ENCODE results near the gene SLC2A9.
"Not testable (repeated sequence)": the region's sequence is repeated elsewhere in the genome, so short reads cannot be mapped to it uniquely, and the experiment has no call there.

SLC2A9 gene

DNA sequence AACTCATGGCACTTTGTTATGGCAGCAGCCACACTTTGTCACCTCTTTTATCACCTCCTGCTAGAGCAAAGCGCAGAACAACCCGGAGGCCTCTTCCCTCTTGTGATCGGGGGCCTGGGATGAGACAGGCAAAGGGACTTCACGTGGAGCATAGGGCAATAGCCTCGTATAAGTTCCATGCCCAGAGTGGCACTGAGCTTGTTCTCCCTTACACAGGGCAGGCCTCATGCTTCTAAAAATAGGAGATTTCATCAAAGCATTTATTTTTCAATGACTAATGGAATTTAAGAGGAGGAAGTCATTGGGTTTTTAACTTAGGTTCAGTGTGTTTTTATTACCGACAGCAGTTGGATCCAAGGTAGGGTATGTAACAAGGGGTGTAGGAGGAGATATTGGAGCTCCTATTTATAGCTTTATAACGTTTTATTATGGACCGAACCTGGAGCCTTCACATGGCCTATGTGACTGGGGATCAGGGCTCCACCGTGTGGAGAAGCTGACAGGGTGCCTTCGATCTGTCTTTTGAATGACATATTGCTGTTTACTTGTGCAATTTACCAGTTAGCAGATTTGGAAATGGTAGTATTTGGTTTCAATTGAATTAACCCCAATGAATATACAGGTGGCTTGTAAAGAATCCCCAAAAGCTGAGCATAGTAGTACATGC lies 93.8 kb downstream of the SLC2A9 start:
- peak; percentile 14 for DNase-seq (ENCODE audit: low spot score)

DNA sequence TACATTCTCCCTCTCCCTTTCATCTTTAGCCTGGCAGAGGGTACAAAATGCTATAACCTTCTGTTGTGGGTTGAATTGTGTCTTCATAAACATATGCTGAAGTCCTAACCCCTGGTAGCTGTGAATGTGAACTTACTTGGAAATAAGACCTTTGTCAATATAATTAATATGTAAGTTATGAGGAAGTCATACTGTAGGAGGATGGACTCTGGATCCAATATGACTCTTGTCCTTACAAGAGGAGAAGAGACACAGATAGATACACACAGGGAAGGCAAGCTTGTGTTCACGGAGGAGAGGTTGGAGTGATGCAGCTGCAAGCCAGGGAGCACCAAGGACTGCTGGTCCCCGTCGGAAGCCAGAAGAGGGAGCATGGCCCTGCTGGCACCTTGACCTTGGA lies 94.7 kb downstream of the SLC2A9 start:
- DNase-seq (ENCODE audit: low spot score) = no peak

DNA sequence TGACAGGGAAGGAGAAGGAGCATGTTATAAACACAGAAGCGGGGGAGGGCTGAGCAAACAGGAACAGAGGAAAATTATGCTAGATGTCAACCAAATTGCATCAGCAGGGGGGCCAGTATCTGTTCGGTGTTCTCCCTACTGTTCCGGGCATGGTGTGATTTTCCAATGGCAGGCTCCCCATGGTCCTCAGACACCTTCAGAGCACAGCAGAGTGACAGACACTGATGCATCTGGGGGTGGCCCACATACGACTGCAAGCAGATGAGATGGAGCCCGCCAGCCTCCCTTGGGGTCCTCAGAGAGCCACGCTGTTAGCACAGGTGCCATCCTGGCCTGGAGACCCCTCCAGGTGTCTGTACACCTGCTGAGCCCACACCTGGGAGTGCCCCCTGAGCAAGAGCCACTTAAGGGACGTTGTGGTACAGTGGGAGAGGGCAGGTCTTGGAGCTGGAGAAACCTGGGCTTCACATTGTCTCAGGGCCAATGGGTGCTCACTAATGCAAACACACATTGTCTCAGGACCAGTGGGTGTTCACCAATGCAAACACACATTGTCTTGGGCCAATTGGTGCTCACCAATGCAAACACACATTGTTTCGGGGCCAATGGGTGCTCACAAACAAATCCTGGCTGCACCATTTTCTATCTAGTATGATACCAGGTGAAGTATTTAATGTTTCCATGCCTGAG lies 95.4 kb downstream of the SLC2A9 start:
- DNase-seq (ENCODE audit: low spot score) = no peak

DNA sequence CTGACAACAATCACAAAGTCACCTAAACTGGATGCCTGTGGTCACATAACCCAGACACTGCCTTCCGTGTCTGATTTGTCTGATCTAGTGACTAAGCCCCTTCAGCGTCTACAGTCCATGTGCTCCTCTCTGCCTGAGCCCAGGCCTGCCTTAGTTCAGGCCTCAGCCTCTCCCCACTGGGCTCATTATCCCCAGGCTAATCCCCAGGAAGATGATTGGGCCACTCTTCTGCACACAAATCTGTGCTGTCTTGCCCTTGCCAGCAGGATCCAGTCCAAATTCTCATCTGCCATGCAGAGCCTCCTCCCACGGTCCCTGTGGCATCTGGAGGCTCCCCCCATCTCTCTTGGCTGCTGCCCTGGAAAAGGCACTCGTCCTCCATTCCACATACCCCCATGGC lies 96.5 kb downstream of the SLC2A9 start:
- DNase-seq (ENCODE audit: low spot score) = peak; percentile 22

DNA sequence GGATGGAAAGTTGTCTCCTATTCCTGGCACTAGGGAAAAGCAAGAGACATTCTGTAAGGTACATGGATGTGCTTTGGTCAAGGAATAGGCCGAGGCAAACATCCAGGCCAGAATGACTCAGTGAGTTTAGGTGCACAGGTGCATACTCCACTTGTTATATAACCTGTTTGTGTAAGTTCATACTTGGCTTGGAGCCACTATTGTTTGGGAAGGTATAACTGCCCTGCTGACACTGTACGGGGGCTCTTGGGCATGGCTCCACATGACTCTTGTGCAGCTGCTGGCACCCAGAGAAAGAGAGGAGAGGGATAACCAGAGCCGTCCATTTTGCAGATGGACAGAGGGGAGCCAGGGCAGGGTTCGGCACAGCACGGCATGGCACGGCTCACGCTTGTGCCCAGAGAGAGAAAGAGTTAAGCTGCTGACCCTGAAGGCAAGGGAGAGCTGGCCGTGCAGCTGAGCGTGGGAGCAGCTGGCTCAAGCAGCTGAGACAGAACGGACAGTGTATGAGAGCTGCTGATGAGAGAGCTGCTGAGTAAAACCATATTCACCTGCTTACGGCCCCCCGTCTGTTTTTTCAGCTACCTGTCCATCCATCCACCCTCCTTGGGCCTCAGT lies 98.0 kb downstream of the SLC2A9 start:
- no peak for DNase-seq (ENCODE audit: low spot score)

DNA sequence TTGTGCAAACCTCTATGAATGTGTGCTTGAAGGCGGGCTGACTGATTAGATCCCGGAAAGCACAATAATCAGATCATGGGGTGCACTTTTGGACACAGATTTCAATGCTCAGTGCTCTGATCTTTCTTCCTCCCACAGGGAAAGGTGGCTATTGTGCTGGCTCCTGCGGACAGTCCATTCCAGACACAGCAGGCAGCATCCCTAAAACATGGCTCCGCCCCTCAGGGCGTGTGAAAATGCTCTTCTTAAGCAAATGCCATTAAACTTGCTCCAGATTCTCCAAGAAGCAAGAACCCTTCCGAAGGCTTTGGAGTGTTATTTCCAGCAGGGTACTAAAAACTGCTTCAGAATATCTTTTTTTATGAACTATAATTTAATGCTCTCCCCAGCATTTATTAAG lies 100.0 kb downstream of the SLC2A9 start:
- DNase-seq (ENCODE audit: low spot score) = no peak

DNA sequence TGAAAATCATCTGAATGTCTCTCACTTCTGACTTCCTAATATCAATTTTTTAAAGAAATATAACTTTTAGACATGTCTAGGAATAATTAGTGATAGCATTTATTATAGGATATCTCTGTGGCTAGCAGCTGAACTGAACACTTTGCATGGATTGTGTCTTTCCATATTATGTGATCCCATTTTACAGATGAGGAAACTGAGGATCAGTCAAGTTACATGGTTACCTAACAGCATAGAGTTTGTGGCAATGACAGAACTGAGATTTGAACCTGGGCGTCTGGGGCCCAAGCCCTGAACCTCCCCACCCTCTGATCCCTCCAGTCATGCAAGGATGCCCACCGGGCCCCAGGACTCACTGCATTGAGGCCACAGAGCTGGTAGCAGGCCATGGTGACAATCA lies 101.3 kb downstream of the SLC2A9 start:
- no peak for DNase-seq (ENCODE audit: low spot score)

DNA sequence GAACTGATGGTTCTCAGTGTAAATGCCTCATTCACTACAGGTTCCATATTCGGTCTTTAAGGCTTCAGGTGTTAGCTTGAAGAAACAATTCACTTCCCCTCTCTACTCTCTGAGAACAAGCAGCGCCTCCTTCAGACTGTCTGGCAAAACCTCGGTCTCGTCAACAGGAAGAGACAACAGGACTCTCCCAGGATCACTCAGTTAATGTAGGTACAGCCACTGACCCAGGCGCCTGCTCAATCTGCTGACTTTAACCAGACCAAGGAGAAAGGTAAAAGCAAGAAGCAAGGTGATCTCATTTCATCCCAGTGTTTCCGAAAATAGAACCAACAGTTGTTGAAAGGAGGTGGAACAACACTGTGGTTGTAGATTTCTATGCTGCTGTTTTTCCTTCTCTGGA lies 102.2 kb downstream of the SLC2A9 start:
- no peak for DNase-seq (ENCODE audit: low spot score)

DNA sequence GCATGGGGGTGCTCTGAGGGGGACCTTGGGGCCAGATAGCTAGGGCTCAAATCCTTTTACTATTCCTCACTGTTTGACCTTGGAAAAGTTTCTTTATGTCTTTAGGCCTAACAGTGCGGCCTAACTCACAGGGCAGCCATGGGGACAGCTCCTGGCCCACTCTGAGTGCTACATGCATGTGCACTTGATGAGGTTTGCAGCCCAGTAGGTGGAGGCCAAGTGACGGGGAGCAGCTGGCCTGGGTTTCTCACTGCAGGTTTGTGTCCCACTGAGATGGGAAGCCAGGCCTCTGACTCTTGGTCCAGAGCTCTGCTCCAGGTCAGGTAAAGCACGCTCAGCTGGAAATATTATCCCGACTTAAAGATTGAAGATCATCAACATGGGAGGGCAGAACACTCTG lies 102.8 kb downstream of the SLC2A9 start:
- no peak for DNase-seq (ENCODE audit: low spot score)

DNA sequence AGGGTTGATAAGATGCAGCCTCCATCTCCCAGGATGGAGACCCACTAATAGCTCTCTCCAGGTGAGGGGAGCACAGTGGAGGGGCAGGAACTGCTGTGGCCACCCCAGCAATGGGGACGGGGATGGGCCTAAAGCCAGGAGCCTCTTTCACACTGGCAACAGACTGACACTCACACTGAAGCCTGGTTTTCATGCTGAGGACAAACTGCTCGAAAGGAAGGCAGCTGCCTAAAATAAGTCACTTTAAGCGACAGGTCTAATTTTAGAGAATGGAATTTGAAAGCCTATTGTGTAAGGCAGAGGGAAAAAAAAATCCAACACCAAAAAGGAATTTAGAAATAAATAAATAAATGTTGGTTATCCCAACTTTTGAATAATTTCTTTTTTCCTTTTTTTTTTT lies 104.4 kb downstream of the SLC2A9 start:
- no peak for DNase-seq (ENCODE audit: low spot score)

DNA sequence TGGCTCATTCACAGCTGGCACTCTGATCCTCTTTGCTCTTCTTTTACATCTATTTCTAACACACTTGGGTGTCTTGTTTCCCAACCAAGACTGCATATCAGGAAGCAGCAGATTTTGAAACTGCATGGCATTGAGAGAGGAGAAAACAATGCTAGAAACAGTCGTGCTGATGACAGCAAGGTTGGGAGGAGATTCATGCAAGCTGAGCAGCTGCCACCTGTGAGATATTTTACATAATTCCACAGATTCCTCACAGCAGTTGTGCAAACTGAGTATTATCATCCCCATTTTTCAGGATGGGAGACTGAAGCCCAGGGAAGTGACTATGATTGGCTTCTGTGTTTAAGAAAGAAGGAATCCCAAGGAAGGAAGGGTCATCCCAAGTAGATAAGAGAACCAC lies 105.0 kb downstream of the SLC2A9 start:
- DNase-seq (ENCODE audit: low spot score) = no peak

DNA sequence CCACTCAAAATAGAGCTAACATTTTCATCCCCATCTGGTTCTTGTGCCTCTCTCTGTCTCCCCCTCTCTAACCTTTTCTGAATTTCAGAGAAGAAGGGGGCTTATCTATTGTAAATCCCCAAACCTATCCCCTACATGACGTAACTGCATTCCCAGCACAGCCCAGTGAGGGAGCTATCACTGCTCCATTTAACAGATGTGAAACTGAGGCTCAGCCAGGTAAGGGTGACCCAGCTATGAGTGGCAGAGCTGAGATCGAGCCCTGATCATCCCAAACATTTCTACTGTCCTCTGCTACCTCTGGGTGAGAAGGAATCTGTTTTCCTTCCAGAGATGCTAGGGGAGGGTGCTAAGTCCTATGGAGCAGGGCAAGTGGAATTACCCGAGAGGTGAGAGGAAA lies 107.5 kb downstream of the SLC2A9 start:
- DNase-seq (ENCODE audit: low spot score) = no peak

DNA sequence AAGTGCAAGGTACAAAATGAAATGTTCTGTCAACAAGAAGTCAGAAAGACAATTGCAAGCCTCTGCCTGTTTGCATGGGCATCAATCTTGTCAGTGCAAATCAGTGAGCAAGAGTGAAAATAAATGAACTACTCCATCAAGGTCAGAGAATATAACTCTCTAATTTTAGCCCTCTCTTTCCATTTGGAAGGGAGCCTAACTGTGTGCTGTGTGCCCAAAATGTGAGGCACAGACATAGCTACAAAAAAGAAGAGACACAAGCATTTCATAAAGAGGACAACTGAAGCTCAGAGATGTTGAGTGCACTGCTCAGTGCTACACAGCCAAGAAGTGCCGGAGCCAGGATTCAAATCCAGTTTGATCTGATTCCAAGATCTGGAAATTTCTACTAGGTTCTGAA lies 114.3 kb downstream of the SLC2A9 start:
- DNase-seq (ENCODE audit: low spot score) = no peak

DNA sequence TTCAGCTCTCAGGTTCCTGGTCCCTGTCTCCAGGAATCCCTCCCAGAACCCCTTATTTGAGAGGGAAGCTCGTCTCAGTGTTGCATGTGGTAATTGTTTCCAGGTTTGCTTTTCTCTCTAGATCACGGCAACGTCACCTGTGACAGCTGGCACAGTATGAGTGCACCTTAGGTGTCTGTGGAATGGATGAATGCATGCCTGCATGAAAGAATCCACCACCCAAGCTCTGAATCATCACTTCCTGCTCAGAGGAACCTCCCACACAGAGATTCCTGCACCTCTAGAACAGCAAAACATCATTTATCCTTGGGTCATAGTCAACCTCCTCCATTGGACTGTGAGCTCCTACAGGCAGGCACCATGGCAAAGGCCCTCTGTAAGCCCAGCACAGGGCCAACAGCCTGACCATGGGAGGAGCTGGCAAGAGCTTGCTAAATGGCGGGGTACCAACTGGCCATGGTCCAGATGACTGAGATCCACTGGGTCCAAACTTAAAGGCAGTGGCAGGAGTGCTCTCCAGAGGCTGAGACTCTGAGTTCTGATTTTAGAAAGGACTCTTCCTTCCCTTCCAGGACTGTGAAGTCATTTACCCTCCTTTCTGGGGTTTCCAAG lies 116.2 kb downstream of the SLC2A9 start:
- no peak for DNase-seq (ENCODE audit: low spot score)

DNA sequence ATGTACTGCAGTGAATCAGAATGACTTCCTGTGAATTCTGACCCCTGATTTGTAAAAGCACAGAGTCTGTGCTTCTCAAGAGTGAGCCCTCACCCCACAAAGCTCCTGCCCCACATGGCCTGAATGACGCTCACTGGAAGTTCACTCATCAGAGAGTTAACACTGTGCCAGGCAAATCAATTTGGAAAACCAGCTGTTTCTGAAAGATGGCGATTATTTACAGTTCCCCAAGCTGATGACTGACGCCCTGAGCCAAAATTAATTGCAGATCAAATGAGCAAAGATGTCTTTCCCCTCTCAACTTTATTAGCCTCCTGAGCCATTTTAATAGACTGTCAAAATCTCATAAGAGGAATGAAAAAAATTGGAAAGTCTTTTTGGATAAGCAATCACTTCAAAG lies 118.0 kb downstream of the SLC2A9 start:
- DNase-seq (ENCODE audit: low spot score) = no peak

DNA sequence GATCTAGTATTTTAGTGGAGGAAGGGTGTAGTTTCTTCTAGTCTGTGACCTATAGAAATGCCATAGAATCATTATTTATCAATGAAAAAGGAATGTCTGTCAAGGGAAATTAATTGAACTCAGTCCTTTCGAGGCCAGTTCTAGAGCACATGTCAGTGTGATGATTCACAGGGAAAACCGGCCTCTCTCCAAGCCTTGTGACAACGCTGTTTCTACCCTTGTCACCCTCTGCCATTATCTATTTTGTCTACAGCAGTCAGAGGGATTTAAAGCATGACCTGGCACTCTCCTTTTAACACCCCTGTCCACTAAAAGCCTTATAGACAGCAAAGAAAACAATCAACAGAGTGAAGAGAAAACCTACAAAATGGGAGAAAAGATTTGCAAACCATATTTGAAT lies 120.0 kb downstream of the SLC2A9 start:
- DNase-seq (ENCODE audit: low spot score) = no peak

DNA sequence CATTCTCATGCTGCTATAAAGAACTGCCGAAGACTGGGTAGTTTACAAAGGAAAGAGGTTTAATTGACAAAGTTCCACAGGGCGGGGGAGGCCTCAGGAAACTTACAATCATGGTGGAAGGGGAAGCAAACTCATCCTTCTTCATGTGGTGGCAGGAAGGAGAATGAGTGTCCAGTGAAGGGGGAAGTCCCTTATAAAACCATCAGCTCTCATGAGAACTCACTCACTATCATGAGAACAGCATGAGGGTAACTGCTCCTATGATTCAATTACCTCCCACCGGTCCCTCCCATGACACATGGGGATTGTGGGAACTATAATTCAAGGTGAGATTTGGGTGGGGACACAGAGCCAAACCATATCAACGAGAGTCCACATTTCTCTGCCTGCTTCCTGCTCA lies 120.7 kb downstream of the SLC2A9 start:
- not testable (repeated sequence) for DNase-seq (ENCODE audit: low spot score)

DNA sequence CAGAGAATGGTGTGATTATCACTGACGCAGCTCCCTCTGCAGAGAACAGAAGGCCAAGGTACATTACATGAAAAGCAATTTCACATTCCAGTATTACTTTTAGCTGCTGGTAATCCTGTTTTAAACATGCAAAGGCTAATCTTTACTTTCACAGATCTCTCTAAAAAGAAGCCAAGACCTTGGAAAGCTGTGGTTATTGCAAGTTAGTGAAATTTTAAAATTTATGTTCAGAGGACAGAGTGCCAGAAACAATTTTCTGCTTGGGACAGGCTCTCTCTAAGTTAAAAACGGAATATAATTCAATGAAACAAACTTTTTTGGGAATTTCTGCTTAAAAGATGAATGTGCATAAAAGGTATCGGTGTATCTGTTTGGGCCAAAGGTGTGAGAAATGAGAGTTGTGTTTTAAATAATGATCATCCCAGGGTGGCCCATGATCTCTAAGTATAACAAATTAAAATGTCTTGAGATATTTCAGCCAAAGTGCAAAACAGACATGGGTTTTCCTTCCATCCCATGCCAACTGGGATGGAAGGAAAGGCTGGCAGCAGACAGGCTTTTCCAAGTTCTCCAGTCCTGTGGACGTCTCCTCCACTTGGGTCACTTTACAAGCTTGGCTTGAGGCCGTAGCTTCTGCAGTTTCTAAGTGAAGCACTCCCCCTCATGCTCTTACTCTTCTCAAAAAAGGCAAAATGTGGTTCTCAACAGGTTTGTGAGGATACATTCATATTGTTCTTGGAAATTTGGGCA lies 121.8 kb downstream of the SLC2A9 start:
- DNase-seq (ENCODE audit: low spot score) = no peak

DNA sequence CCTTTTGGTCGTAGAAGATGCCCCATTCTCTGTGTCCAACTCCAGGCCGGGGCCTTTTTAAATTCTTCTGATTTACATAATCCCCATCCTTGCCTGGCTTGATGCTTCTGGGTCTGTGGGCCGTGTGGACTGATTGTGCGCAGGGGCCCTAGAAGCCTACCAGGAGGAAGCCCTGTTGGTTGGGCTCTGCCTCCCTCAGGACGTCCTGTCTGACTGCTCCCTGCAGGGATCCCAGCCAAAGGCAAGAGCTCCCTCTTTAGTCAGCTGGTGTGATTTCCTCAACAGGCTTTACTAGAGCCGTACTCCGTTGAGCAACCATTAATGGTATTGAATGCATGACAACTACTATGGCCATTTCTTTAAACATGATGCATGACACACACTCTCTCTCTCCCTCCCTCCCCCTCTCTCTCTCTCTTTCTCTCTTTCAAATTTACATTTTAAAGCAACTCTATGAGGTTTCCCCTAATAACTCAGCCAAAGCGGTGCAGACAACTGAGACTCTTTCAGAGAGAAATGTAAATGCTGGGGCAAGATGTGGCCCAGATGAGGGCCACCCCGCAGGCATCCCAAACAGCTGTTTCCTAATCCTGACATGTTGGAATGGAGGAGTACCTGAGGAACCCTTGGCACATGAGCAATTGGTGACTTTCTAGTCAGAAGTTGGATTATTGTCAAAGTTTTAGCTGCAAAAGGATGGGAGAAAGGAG lies 122.5 kb downstream of the SLC2A9 start:
- peak; percentile 39 for DNase-seq (ENCODE audit: low spot score)

DNA sequence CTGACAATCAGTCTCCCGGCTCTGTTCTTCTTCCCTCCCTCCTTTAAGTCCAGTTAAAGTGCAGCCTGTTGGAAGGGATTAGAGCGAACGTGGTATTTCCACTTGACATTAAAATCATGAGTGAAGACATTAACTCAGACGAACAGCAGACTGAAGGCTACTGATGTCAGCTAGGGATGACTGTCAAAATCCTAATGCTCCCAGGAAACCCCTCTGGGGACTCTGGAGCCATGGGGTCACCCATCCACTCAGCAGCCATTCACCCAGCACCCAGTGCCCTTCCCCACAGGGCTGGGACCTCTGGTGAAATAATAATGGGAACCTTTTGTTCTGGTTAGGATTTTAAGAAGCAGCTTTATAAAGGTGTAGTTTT lies 126.0 kb downstream of the SLC2A9 start:
- DNase-seq (ENCODE audit: low spot score) = no peak

DNA sequence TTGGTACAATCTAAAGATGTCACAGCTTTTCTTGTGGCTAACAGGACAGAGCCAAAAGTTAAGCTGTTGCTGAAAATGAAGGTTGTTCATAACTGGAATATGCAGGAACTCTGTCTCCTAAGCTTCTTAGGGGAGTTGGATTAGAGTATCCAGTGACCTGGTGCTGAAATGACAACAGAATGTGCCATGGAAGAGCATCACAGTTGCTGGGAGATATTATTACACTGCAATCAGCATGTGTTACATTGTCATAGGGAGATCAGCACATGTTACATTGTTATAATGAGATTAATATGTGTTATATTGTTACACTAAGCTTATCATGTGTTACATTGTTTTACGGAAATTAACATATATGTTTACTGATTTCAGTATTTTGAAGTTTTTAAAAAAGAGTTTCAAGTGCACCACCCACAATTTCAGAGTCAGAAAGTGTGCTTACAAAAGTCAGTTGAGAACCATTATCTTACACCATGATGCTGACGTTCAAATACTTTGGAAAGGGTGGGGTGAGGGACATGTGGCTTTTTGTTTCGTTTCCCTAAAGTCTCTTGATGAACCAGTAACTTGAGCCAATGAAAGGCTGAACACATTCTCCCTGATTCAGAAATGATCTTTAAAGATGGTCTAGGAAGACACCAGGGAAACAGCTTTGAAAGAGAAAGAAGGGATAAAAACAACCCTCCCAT lies 126.5 kb downstream of the SLC2A9 start:
- no peak for DNase-seq (ENCODE audit: low spot score)

Measured in Ammon's horn (tissue), 1 donor.